Adipocyte (in vitro differentiated cells): ENCODE measurements around the gene VOPP1.

Source experiments
- DNase-seq: peaks from one replicate; pipeline ENCODE4 v3.0.0-alpha.2; 2015; ENCODE audit warnings: low read depth
- H3K27me3 ChIP-seq: replicated peaks from 2 replicates; pipeline ENCODE4 v1.7.0; 2013; ENCODE audit warnings: mild to moderate bottlenecking, low read length, moderate library complexity; ENCODE audit not compliant: control insufficient read depth, insufficient read depth
- H3K36me3 ChIP-seq: 2 replicates; pipeline ENCODE4 v1.7.0; 2013; ENCODE audit warnings: low read length, mild to moderate bottlenecking, moderate library complexity; ENCODE audit not compliant: control insufficient read depth, insufficient read depth, severe bottlenecking
- H3K4me1 ChIP-seq: 2 replicates; pipeline ENCODE4 v1.7.0; 2013; ENCODE audit warnings: mild to moderate bottlenecking, low read length, moderate library complexity; ENCODE audit not compliant: control insufficient read depth, insufficient read depth
- H3K4me3 ChIP-seq: 2 replicates; pipeline ENCODE4 v1.7.0; 2013; ENCODE audit warnings: mild to moderate bottlenecking, low read length, moderate library complexity
- H3K9ac ChIP-seq: 2 replicates; pipeline ENCODE4 v1.7.0; 2013; ENCODE audit warnings: mild to moderate bottlenecking, low read length, moderate library complexity
- H3K9me3 ChIP-seq: 2 replicates; pipeline ENCODE4 v1.7.0; 2013; ENCODE audit warnings: mild to moderate bottlenecking, low read length, moderate library complexity; ENCODE audit not compliant: control insufficient read depth

VOPP1 gene

DNA sequence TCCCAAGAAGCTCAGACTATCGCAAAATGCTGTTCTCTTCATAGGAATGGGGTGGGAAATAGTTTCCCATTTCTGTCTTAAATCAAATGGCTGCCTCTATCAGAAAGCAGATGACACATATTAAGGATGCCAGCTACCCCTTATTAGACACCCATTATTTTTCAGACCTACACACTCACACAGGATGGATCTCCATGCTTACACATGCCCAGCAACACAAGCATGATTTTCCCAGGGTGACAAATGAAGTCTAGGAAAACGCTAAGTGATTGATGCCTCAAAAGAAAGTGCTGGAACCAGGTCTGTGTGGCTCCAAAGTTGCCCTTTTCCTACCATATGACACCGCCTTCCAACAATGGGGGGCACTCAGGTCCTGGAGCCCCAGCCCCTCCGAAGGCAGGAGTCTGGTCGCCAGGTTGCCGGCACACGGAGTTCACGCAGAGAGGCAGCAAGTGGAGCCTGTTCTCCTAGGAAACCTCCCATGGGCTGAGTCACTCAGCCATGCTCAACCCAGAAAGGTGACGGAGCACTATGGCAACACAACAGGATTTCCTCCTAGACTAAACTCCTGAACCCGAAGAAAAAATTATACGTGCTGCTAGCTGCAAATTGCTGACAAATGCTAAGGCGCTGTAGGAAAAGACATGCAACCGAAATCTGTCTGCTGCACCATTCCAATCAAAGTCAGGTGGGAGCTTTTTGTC is 19.8 kb downstream of the VOPP1 start:
- Histone ChIP-seq H3K4me1 (no peaks in the 10 kb centered on the region), H3K9ac (no peak overlapping the region), H3K36me3 (no peaks in the 10 kb centered on the region), H3K9me3 (no peaks in the 10 kb centered on the region), H3K4me3 (no peak overlapping the region), H3K27me3 (no peaks in the 10 kb centered on the region)
- DNase-seq, result peak; percentile 65

- Histone ChIP-seq H3K27me3 (no peaks in the 10 kb centered on the region), H3K36me3 (no peaks in the 10 kb centered on the region), H3K9ac (no peak overlapping the region), H3K9me3 (no peaks in the 10 kb centered on the region), H3K4me3 (no peak overlapping the region), H3K4me1 (peaks cover 15% of the 10 kb centered on the region)
- no peak for DNase-seq
Measured at GRCh38 chr7:55550841-55551537, 21.3 kb downstream of the VOPP1 start.

DNA sequence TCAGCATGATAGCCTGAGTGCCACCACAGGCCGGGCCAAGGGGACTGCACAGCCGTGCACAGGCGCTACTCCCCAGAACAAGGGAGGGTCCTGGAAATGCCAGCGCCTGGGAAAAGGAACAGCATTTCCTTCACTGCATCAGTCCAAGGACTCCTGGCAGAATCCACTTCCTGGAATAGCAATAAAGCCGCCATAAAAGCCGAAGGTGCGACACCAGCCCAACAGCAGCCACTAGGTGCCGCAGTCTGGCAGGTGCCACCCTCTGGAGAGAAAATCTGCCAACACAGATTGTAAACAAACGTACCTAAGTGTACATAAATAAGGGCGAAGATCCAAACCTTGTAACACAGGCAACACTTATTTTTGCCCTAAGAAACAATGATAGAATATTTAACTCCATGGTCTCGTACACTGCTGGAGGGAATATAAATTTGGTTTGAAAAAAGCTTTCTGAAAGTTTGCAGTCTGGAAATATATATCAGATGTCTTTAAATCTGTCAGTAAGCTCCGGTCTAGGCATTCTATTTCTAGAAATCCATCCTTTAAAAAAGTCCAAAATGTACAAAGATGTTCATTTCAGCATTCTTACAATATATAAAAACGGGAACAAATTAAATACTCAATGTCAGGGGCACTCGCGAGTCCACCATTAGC is 22.2 kb downstream of the VOPP1 start:
- Histone ChIP-seq H3K9me3 (no peaks in the 10 kb centered on the region), H3K36me3 (no peaks in the 10 kb centered on the region), H3K4me3 (no peak overlapping the region), H3K9ac (no peak overlapping the region), H3K27me3 (no peaks in the 10 kb centered on the region), H3K4me1 (peaks cover 19% of the 10 kb centered on the region)
- DNase-seq, result no peak

DNA sequence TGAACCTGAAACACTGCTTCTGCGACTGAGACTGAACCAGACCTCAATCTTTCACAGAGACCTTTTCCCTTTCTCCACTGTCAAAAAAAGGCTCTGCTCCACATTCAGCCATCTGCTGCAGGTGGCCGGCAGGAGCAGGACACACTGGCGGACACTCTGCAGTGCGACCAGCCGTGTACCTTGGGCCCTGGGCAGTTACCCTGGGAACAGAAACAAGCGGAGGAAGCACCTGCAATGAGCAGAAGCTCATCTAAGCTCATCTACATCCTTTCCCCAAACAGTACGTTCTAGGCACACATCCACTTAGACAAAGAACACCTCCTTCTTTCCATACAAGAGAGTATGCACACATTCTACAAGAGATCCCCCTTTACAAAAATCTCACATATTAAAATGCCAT is 22.8 kb downstream of the VOPP1 start:
- peaks cover 20% of the 10 kb centered on the region for H3K4me1 ChIP-seq
- no peak overlapping the region for H3K4me3 ChIP-seq
- no peak for DNase-seq
- no peaks in the 10 kb centered on the region for H3K36me3 ChIP-seq
- no peak overlapping the region for H3K9ac ChIP-seq
- no peaks in the 10 kb centered on the region for H3K9me3 ChIP-seq
- no peaks in the 10 kb centered on the region for H3K27me3 ChIP-seq

DNA sequence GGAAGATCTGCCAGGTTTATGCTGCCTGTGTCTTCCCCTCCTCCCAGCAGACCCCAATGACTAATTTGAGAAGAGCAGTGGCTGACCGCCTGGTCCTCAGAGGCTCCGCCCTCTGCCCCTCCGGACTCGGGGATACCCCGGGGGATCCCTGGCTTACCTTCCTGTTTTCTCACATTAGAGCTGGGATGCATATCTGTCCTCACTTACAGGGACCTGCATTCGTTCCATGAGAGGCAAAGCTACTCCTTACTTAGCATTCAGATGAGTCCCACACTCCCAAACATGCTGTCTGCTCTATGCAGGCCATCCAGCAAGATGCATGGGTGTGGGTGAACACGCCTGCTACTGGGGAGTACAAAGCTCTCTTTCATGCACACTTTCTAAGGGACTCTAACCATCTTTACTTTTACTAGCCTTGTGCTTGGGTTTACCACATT is 24.0 kb downstream of the VOPP1 start:
- Histone ChIP-seq H3K27me3 (no peaks in the 10 kb centered on the region), H3K9ac (no peak overlapping the region), H3K4me3 (no peak overlapping the region), H3K4me1 (peaks cover 20% of the 10 kb centered on the region), H3K36me3 (no peaks in the 10 kb centered on the region), H3K9me3 (no peaks in the 10 kb centered on the region)
- no peak for DNase-seq

DNA sequence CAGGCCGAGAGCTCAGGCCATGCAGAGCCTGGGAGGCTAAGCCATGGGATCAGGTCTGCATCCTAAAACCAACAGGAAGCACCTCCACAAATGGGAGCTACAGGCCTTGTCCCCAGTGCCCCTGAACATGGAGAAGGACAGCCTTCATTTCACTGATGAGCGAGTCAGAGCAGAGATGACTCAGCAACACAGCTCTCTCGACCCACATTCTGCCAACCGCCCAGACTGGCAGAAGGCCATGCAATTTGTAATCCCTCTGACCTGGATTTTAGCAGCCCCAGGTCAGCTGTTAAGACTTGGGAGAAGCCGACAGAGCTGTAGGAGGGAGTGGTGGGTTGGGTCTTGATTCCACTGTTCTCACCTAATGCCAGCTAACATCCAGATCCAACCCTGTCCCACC is 25.5 kb downstream of the VOPP1 start:
- Histone ChIP-seq H3K4me1 (peaks cover 20% of the 10 kb centered on the region), H3K27me3 (no peaks in the 10 kb centered on the region), H3K9ac (no peak overlapping the region), H3K4me3 (peak overlapping the region; percentile 37), H3K9me3 (no peaks in the 10 kb centered on the region), H3K36me3 (no peaks in the 10 kb centered on the region)
- DNase-seq, result peak; percentile 91

DNA sequence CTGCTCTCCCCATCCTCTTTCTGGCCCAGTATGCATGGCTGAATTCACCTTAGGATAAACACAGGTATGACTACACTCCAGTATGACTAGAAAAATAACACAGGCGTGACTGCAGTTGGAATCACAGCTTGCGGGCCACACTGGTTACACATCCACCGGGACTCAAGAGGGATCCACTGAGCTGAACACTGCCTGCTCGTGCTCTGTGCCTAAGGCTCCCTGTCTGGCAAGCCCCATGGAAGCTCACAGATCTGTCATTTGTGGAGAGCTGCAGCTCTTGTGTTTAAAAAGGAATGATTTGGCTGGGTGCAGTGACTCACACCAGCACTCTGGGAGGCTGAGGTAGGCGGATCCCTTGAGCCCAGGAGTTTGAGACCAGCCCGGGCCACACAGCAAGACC is 26.8 kb downstream of the VOPP1 start:
- no peaks in the 10 kb centered on the region for H3K27me3 ChIP-seq
- no peaks in the 10 kb centered on the region for H3K36me3 ChIP-seq
- peaks cover 20% of the 10 kb centered on the region for H3K4me1 ChIP-seq
- H3K4me3 ChIP-seq, result no peak overlapping the region
- H3K9me3 ChIP-seq, result no peaks in the 10 kb centered on the region
- peak; percentile 55 for DNase-seq
- no peak overlapping the region for H3K9ac ChIP-seq

GRCh38 chr7:55540226-55540858 is 32.0 kb downstream of the VOPP1 start:
- no peaks in the 10 kb centered on the region for H3K36me3 ChIP-seq
- no peak overlapping the region for H3K4me3 ChIP-seq
- DNase-seq, result no peak
- peaks cover 14% of the 10 kb centered on the region for H3K4me1 ChIP-seq
- H3K27me3 ChIP-seq, result no peaks in the 10 kb centered on the region
- H3K9ac ChIP-seq, result no peak overlapping the region
- no peaks in the 10 kb centered on the region for H3K9me3 ChIP-seq

DNA sequence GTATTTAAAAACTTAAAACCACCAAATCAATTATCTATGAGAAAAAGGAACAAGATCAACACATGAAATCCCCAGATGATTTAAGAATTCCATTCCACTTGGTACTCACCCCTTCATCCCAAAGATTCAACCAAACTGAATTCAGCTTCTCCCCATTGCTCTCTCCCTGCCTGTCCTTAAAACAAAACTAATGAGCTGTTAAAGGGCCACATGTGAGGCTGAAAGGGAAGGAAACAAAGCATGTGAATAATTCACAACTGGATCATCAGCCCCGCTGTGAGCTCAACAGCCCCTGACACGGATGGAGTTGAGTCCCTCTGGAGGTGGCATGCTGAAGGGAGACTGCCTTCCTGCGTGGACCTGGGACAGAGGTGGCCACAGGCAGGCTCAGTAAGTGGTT is 32.9 kb downstream of the VOPP1 start:
- no peak for DNase-seq
- Histone ChIP-seq H3K9me3 (no peaks in the 10 kb centered on the region), H3K9ac (no peak overlapping the region), H3K27me3 (no peaks in the 10 kb centered on the region), H3K36me3 (no peaks in the 10 kb centered on the region), H3K4me1 (peaks cover 18% of the 10 kb centered on the region), H3K4me3 (no peak overlapping the region)

- H3K9ac ChIP-seq, result no peak overlapping the region
- no peak overlapping the region for H3K4me3 ChIP-seq
- no peaks in the 10 kb centered on the region for H3K36me3 ChIP-seq
Measured at GRCh38 chr7:55538538-55538937, 33.8 kb downstream of the VOPP1 start.

DNA sequence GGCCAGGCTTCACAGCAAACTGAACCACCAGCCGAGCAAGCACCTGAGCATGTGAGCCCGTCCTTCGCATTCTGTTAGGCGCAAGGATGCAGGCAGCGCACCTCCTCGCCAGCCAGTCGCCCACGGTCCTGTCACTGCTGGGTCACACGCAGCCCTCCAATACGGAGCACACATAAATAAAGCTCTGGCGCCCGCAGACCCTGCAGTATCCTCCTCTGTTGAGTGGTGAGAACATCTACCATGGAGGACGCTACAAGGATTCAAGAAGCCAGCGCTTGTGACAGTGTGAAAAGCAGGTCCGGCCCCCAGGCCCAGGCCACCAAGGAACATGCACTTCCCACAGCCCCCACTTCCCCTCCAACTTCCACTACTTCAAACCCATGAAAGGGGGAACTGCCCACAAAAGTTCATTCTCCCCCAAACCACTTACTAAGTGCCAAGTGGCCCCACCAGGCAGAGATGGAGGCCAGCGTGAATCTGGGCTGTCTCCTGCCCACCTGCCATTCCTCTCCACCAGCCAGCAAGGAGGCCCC is 34.8 kb downstream of the VOPP1 start:
- Histone ChIP-seq H3K4me1 (peaks cover 36% of the 10 kb centered on the region), H3K9ac (no peak overlapping the region), H3K9me3 (no peaks in the 10 kb centered on the region), H3K36me3 (no peaks in the 10 kb centered on the region), H3K27me3 (no peaks in the 10 kb centered on the region), H3K4me3 (no peak overlapping the region)
- no peak for DNase-seq

More at GRCh38 chr7:55538538-55538937, 33.8 kb downstream of the VOPP1 start:
- peak; percentile 93 for DNase-seq
- no peaks in the 10 kb centered on the region for H3K9me3 ChIP-seq
- H3K4me1 ChIP-seq, result peaks cover 26% of the 10 kb centered on the region
- no peaks in the 10 kb centered on the region for H3K27me3 ChIP-seq
